ENCODE measurements around the gene SNRNP48.

DNA sequence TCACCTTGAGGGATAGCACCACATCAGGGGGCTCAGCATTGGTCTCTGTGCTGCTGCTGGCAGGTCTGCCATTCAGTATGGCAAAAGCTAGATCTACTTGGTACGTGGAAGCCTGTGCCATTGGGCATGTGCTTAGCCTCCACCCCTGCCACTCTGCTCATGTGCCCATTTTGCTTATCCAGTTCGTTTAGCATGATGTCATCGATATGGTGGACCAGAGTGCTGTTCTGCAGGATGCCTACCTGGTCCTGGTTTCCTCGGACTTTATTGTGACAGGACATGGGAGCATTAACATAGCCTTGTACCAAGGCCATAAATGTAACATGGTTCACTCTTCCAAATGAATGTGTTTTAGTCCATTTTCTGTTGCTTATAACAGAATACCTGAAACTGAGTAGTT lies 68.5 kb downstream of the SNRNP48 start:
- TF ChIP-seq, protein P1, sequence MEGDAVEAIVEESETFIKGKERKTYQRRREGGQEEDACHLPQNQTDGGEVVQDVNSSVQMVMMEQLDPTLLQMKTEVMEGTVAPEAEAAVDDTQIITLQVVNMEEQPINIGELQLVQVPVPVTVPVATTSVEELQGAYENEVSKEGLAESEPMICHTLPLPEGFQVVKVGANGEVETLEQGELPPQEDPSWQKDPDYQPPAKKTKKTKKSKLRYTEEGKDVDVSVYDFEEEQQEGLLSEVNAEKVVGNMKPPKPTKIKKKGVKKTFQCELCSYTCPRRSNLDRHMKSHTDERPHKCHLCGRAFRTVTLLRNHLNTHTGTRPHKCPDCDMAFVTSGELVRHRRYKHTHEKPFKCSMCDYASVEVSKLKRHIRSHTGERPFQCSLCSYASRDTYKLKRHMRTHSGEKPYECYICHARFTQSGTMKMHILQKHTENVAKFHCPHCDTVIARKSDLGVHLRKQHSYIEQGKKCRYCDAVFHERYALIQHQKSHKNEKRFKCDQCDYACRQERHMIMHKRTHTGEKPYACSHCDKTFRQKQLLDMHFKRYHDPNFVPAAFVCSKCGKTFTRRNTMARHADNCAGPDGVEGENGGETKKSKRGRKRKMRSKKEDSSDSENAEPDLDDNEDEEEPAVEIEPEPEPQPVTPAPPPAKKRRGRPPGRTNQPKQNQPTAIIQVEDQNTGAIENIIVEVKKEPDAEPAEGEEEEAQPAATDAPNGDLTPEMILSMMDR (IDR thresholded peaks at IDR 0.05; ENCODE audit: poor library complexity, severe bottlenecking) = no peak
- no peak for TF ChIP-seq SMC3 (conservative IDR thresholded peaks at IDR 0.05; ENCODE audit: poor library complexity)
- no peak for TF ChIP-seq POLR2AphosphoS5 (IDR thresholded peaks at IDR 0.05)
- no peak for TF ChIP-seq EZH2 (IDR thresholded peaks at IDR 0.05; ENCODE audit: borderline replicate concordance, insufficient read depth, low read length, poor library complexity, severe bottlenecking)
- TF ChIP-seq, protein P2, sequence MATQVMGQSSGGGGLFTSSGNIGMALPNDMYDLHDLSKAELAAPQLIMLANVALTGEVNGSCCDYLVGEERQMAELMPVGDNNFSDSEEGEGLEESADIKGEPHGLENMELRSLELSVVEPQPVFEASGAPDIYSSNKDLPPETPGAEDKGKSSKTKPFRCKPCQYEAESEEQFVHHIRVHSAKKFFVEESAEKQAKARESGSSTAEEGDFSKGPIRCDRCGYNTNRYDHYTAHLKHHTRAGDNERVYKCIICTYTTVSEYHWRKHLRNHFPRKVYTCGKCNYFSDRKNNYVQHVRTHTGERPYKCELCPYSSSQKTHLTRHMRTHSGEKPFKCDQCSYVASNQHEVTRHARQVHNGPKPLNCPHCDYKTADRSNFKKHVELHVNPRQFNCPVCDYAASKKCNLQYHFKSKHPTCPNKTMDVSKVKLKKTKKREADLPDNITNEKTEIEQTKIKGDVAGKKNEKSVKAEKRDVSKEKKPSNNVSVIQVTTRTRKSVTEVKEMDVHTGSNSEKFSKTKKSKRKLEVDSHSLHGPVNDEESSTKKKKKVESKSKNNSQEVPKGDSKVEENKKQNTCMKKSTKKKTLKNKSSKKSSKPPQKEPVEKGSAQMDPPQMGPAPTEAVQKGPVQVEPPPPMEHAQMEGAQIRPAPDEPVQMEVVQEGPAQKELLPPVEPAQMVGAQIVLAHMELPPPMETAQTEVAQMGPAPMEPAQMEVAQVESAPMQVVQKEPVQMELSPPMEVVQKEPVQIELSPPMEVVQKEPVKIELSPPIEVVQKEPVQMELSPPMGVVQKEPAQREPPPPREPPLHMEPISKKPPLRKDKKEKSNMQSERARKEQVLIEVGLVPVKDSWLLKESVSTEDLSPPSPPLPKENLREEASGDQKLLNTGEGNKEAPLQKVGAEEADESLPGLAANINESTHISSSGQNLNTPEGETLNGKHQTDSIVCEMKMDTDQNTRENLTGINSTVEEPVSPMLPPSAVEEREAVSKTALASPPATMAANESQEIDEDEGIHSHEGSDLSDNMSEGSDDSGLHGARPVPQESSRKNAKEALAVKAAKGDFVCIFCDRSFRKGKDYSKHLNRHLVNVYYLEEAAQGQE (IDR thresholded peaks at IDR 0.05; ENCODE audit: borderline replicate concordance) = no peak
- no peak for TF ChIP-seq RAD21 (conservative IDR thresholded peaks at IDR 0.05)

All from neural cell (in vitro differentiated cells).